NCI-H1417 treated with DMSO at 0.1 percent for 48 hours (cell line): ENCODE measurements around the gene CHST8.

Experiments
- DNase-seq: peaks from one replicate; lab custom pipeline; 2025; lab: John Stamatoyannopoulos, UW

CHST8 gene

GRCh38 chr19:33769208-33769607 is 147.5 kb downstream of the CHST8 start:
- DNase-seq = no peak

DNA sequence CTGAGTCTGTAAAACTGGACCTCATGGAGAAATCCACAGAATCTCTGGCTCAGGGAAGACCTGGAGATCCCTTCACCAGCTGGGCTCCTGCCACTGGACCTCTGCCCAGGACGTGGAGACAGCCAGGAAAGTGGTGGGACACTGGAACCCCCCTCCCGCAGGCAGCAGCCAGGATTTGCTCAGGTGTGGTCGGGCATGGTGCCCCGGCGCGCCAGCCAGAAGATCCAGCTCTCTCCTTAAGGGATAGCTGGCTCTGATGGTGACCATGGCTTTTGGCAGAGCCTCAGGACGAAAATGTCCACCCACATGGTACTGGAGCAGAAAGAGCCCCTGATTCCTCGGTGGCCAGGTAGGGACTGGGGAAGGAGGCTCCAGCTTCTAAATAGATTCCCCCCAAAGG is 148.4 kb downstream of the CHST8 start:
- no peak for DNase-seq

DNA sequence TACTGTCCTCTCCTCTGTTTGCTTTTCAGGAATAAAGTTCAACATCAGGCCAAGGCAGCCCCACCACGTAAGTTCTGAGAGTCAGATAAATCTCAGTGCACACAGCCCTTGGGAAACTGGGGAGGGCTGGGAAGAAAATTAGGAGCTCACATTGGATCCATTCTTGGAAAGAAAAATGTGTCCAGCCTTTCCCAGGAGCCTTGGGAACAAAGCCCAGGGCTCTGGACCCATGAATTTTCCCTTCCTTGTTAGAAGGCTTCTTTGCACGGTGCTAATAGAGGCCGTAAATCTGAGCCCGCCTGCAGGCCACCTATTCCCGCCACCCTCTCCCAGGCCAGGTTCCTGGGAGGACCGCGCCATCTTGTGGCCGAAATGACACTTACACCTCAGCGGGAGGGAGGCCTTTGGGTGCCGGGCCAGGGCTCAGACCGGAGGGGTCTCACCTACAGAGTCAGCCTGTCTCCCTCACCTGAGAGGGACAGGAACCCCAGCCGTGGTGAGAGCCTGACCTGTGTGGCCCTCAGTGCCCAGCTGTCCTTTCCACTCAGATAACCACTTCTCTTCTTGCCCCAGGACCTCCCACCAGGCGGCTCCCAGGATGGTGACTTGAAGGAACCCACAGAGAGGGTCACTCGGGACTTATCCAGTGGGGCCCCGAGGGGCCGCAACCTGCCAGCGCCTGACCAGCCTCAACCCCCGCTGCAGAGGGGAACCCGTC is 149.8 kb downstream of the CHST8 start:
- peak; percentile 32 for DNase-seq

- DNase-seq = no peak
Measured at GRCh38 chr19:33772102-33772857, 150.5 kb downstream of the CHST8 start.

DNA sequence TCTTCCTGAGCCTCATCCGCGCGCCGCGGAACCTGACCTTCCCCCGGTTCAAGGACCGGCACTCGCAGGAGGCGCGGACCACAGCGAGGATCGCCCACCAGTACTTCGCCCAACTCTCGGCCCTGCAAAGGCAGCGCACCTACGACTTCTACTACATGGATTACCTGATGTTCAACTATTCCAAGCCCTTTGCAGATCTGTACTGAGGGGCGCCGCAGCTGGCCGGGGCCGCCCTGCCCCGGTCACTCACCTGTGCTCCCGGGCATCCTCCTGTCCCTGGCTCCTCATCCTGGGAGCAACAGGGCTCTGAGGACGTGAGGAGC is 151.1 kb downstream of the CHST8 start:
- DNase-seq = no peak

- DNase-seq = no peak
Measured at GRCh38 chr19:33773704-33774624, 152.2 kb downstream of the CHST8 start.

GRCh38 chr19:33774751-33775150 is 153.0 kb downstream of the CHST8 start:
- DNase-seq = no peak

DNA sequence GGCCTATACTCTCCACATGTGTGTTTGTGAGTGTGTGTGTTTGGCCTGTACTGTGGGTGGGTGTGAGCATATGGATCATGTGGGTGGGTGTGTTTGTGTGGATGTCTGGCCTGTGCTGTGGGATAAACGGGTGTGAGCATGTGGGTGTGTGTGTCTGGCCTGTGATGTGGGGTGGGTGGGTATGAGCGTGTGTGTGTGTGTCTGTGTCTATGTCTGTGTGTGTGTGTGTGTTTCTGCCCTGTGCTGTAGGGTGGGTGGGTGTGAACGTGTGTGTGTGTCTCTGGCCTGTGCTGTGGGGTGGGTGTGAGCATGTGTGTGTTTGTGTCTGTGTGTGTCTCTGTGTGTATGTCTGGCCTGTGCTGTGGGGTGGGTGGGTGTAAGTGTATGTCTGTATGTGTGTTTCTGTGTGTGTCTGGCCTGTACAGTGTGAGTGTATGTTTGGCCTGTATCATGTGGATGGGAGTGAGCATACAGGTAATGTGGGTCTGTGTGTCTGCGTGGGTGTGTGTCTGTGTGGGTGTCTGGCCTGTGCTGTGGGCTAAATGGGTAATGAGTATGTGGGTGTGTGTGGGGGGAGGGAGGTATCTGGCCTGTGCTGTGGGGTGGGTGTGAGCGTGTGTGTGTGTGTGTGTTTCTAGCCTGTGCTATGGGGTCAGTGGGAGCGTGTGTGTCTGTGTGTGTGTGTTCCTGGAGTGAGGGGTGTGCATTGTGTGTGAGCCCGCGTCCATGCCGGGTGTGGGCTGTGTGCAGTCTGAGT is 154.2 kb downstream of the CHST8 start:
- DNase-seq = no peak

DNA sequence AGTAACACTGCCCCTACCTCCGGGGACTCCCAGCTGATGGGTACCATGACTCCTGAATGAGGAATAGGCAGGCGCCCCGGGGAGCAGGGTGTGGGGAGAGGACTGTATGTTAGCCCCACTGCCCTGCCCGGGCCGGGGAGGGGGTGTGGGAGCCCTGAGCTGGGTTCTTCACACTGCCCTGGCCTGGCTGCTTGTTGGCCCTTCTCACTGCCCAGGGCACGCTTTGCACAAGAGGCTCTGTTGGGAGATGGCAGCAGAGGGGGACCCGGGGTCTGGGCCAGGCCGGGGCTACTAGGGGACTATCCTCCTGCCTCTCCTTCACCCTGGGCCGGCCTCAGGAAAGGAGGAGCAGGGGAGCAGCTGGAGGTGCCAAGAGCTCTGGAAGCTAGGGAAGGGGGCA is 155.6 kb downstream of the CHST8 start:
- no peak for DNase-seq

DNA sequence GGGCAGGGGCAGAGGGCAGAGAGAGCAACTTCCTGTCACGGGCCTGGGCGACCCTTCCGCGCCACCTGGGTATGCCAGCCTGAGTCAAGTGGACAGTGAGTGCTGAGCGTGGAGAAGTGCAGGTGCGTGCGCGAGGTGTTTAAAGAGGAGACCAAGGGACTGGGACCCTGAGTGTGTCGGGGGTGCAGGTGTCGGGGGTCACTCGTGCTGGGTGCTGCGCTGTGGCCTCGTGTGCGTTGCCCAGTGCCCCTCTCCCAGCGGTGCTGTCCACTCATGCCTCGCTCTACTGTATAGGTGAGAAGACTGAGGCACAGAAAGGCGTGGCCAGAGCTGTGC is 156.0 kb downstream of the CHST8 start:
- no peak for DNase-seq

DNA sequence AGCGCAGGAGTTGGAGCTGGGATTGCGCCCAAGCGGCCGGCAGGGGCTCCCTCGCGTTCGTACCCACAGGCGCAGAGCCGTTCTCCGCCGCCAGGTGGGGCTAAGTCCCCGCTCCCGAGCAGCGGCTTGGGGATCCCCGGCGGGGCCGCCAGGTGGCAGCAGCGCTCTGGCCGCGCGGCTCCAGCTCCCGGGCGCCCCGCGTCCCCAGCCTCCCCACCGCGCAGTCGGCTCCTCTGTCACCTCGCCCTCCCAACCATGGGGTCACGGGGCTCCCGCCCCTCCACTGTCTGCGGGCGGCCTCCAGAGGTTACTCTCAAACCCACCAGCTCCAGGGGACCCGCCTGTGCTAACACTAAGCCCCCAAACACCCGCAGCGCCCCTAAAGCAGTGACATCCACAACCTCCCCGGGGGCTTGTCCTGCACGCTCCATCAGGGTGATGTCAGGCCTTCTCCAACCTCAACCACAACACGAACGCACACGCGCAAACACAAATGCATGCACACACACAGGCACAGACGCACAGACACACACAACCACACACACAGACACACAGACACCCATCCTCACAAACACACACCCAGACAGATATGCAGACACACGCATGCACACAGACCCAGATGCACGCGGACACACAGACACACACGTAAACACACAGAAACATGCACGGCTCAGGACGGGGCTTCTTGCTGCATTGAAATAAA is 156.5 kb downstream of the CHST8 start:
- DNase-seq = peak; percentile 15

DNA sequence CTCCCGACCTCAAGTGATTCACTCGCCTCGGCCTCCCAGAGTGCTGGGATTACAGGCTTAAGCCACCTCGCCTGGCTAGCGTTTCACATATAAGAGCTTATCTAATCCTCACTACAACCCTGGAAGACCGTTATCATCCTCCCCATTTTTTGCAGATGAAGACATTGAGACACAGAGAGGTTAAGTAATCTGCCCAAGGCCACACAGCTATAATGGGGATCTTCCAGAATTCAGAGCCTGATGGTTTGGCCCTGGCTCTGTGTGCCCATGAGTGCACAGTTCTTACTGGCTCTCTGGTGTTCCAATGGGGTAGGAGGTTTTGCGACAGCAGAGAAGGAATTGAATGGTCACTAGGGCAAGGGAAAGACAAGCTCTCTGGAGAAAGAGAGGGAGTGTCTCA is 158.1 kb downstream of the CHST8 start:
- DNase-seq = no peak

- no peak for DNase-seq
Measured at GRCh38 chr19:33780251-33780650, 158.5 kb downstream of the CHST8 start.

GRCh38 chr19:33780746-33781145 is 159.0 kb downstream of the CHST8 start:
- DNase-seq = no peak

GRCh38 chr19:33781415-33781935 is 159.7 kb downstream of the CHST8 start:
- DNase-seq = no peak

- DNase-seq = no peak
Measured at GRCh38 chr19:33781996-33782395, 160.2 kb downstream of the CHST8 start.

DNA sequence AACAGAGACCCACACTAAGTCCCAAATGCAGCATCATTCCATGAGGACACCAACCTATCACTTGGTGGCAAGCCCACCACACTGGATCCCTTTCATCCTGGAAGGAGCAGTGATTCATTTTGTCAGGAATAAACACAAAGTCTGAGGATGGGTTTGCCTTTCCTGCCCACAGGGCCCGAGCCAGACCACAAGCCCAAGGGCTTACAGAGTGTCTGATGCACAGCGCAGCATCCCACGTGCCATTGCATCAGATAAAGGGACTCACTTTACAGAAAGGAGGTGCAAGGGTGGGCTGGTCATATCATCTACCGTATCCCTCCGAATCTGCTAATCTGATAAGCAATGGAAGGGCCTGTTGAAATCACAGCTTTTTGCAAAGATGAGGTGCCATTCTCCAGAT is 162.7 kb downstream of the CHST8 start:
- DNase-seq = no peak

- no peak for DNase-seq
Measured at GRCh38 chr19:33785795-33786194, 164.0 kb downstream of the CHST8 start.

GRCh38 chr19:33788676-33789075 is 166.9 kb downstream of the CHST8 start:
- no peak for DNase-seq

DNA sequence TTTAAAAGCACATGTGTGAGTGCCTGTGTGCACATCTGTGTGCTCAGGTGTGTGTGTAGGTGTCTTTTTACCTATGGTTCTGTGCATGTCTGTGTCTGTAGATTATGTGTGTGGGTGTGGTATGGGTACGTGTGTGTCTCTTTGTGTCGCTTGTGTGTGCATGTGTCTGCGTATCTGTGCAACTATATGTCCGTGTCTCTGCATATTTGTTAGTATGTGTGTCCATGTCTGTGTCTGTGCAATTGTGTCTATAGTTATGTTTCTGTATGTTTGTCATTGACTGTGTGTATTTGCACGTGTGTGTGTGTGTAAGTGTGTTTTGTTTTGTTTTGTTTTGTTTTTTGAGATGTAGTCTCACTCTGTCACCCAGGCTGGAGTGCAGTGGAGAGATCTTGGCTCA is 167.6 kb downstream of the CHST8 start:
- no peak for DNase-seq

GRCh38 chr19:33794683-33795369 is 173.1 kb downstream of the CHST8 start:
- no peak for DNase-seq
